Measurements from ENCODE around the gene PLD3. TPM values are rescaled to one million over a fixed set of nuclear protein-coding genes. Genes with fewer than 3 reads are reported as not detected.
"Not testable (repeated sequence)": the region's sequence is repeated elsewhere in the genome, so short reads cannot be mapped to it uniquely, and the experiment has no call there.

The PLD3 gene
- total RNA-seq, 1 donor from 2014 or later: 116 TPM

GRCh38 chr19:40331052-40331451 lies 17.4 kb upstream of the PLD3 start:
- H3K9ac ChIP-seq: no peak overlapping the region
- no peak overlapping the region for H3K27ac ChIP-seq
- no peak overlapping the region for H3K27ac Mint-ChIP-seq
- H3K27me3 Mint-ChIP-seq (ENCODE audit: insufficient read depth, low read depth): no peaks in the 10 kb centered on the region
- no peak overlapping the region for H2AFZ ChIP-seq (replicated peaks)
- H4K20me1 ChIP-seq (ENCODE audit: low read depth): no peaks in the 10 kb centered on the region
- no peak overlapping the region for H3K4me3 Mint-ChIP-seq
- H3K4me1 Mint-ChIP-seq: no peaks in the 10 kb centered on the region
- no peaks in the 10 kb centered on the region for H3K36me3 ChIP-seq
- no peaks in the 10 kb centered on the region for H3K79me2 ChIP-seq (ENCODE audit: low read depth)
- DNase-seq (ENCODE audit: low spot score): no peak
- TF ChIP-seq EZH2phosphoT487 (IDR thresholded peaks at IDR 0.05): no peak
- no peak for TF ChIP-seq CTCF (IDR thresholded peaks at IDR 0.05)
- TF ChIP-seq EZH2 (IDR thresholded peaks at IDR 0.05): no peak
- no peaks in the 10 kb centered on the region for H3K27me3 ChIP-seq
- H3K4me2 ChIP-seq: no peak overlapping the region
- H3K36me3 Mint-ChIP-seq: peaks cover 11% of the 10 kb centered on the region
- no peaks in the 10 kb centered on the region for H3F3A ChIP-seq (ENCODE audit: low read depth)
- H3K9me3 Mint-ChIP-seq: no peaks in the 10 kb centered on the region
- H3K4me3 ChIP-seq: no peak overlapping the region
- H3K9me3 ChIP-seq (ENCODE audit: low read depth): no peaks in the 10 kb centered on the region
- H3K4me1 ChIP-seq: no peaks in the 10 kb centered on the region

- TF ChIP-seq EZH2phosphoT487 (IDR thresholded peaks at IDR 0.05): no peak
- Histone ChIP-seq H3K27ac (no peak overlapping the region), H3K79me2 (ENCODE audit: low read depth) (no peaks in the 10 kb centered on the region), H3K4me3 (no peak overlapping the region), H3K27me3 (no peaks in the 10 kb centered on the region), H3K4me2 (no peak overlapping the region), H3K9ac (no peak overlapping the region), H3K9me3 (ENCODE audit: low read depth) (no peaks in the 10 kb centered on the region), H3K4me1 (no peaks in the 10 kb centered on the region), H3K36me3 (no peaks in the 10 kb centered on the region), H3F3A (ENCODE audit: low read depth) (no peaks in the 10 kb centered on the region), H4K20me1 (ENCODE audit: low read depth) (no peaks in the 10 kb centered on the region), H2AFZ (replicated peaks) (no peak overlapping the region)
- H3K4me1 Mint-ChIP-seq: no peaks in the 10 kb centered on the region
- H3K36me3 Mint-ChIP-seq: peaks cover 13% of the 10 kb centered on the region
- no peak for DNase-seq (ENCODE audit: low spot score)
- no peak overlapping the region for H3K27ac Mint-ChIP-seq
- H3K27me3 Mint-ChIP-seq (ENCODE audit: insufficient read depth, low read depth): no peaks in the 10 kb centered on the region
- no peak overlapping the region for H3K4me3 Mint-ChIP-seq
- no peaks in the 10 kb centered on the region for H3K9me3 Mint-ChIP-seq
Measured at GRCh38 chr19:40332669-40333068, 15.8 kb upstream of the PLD3 start.

GRCh38 chr19:40333083-40333482 lies 15.4 kb upstream of the PLD3 start:
- H3K27ac ChIP-seq; DNase-seq (ENCODE audit: low spot score); H3K4me1 Mint-ChIP-seq; H3K36me3 ChIP-seq; H2AFZ ChIP-seq (replicated peaks); H3K4me3 ChIP-seq; H3K4me3 Mint-ChIP-seq; H3F3A ChIP-seq (ENCODE audit: low read depth); H3K4me1 ChIP-seq; H3K4me2 ChIP-seq; H3K9me3 ChIP-seq (ENCODE audit: low read depth); H3K27ac Mint-ChIP-seq; H3K27me3 ChIP-seq; H3K9me3 Mint-ChIP-seq; H4K20me1 ChIP-seq (ENCODE audit: low read depth); H3K27me3 Mint-ChIP-seq (ENCODE audit: insufficient read depth, low read depth); H3K9ac ChIP-seq; H3K79me2 ChIP-seq (ENCODE audit: low read depth): not testable (repeated sequence)
- H3K36me3 Mint-ChIP-seq: peaks cover 13% of the 10 kb centered on the region

- H3K27me3 Mint-ChIP-seq (ENCODE audit: insufficient read depth, low read depth): no peaks in the 10 kb centered on the region
- H3K27ac ChIP-seq: no peak overlapping the region
- H3K27me3 ChIP-seq: no peaks in the 10 kb centered on the region
- no peak overlapping the region for H3K4me3 Mint-ChIP-seq
- H3K4me3 ChIP-seq: no peak overlapping the region
- no peaks in the 10 kb centered on the region for H4K20me1 ChIP-seq (ENCODE audit: low read depth)
- no peaks in the 10 kb centered on the region for H3K36me3 ChIP-seq
- no peaks in the 10 kb centered on the region for H3F3A ChIP-seq (ENCODE audit: low read depth)
- no peak for DNase-seq (ENCODE audit: low spot score)
- no peak overlapping the region for H3K27ac Mint-ChIP-seq
- peaks cover 6% of the 10 kb centered on the region for H3K79me2 ChIP-seq (ENCODE audit: low read depth)
- no peak overlapping the region for H2AFZ ChIP-seq (replicated peaks)
- TF ChIP-seq EZH2 (IDR thresholded peaks at IDR 0.05): no peak
- TF ChIP-seq CTCF (IDR thresholded peaks at IDR 0.05): no peak
- no peak for TF ChIP-seq EZH2phosphoT487 (IDR thresholded peaks at IDR 0.05)
- no peaks in the 10 kb centered on the region for H3K9me3 Mint-ChIP-seq
- peaks cover 19% of the 10 kb centered on the region for H3K36me3 Mint-ChIP-seq
- H3K4me2 ChIP-seq: no peak overlapping the region
- no peaks in the 10 kb centered on the region for H3K4me1 Mint-ChIP-seq
- H3K9me3 ChIP-seq (ENCODE audit: low read depth): no peaks in the 10 kb centered on the region
- no peaks in the 10 kb centered on the region for H3K4me1 ChIP-seq
- no peak overlapping the region for H3K9ac ChIP-seq
Measured at GRCh38 chr19:40335101-40335500, 13.4 kb upstream of the PLD3 start.
